HepG2 (cell line): ENCODE results near the gene SRCIN1. TPM values are rescaled to one million over a fixed set of nuclear protein-coding genes. Genes with fewer than 3 reads are reported as not detected.

Experiments
- ATAC-seq: fragments of 200-7000 bp; cut with Tn5 transposase; 3 replicates; pipeline ENCODE4 v1.9.1; 2020; ENCODE audit warnings: mild to moderate bottlenecking, moderate library complexity
- BruUV-seq: library from RNA; stranded (reverse); fragments of 400-500 nt; replicated peaks from 2 replicates; lab custom pipeline; 2021; lab: Mats Ljungman, UMichigan
- CTCF ChIA-PET: fragments of 300-600 bp; formaldehyde crosslinking; extraction: SDS; loops from one replicate; lab custom pipeline; 2021; ENCODE audit warnings: low total read pairs, inconsistent platforms, low intra/inter-chr PET ratio; lab: Yijun Ruan, JAX
- POLR2A ChIA-PET: fragments of 350-600 bp; sonication (Branson Sonifier 250); formaldehyde crosslinking; loops from one replicate; lab custom pipeline; 2020; ENCODE audit warnings: antibody characterized with exemption, inconsistent platforms; lab: Yijun Ruan, JAX
- DNase-seq: peaks from one replicate; pipeline ENCODE4 v3.0.0-alpha.2; 2015; ENCODE audit warnings: low spot score
- FAIRE-seq: peaks from 3 replicates; lab custom pipeline; 2011; peaks lifted over from hg19 to GRCh38; lab: Jason Lieb, UNC
- H2AFZ ChIP-seq: one replicate; pipeline ENCODE4 v1.6.1; 2011; ENCODE audit warnings: low read length, inconsistent platforms
- H3K27ac ChIP-seq: fragments of 300-600 bp; 3 replicates; pipeline ENCODE4 v1.8.0; 2011; ENCODE audit warnings: mixed run types, mild to moderate bottlenecking, mixed read lengths, low read length, inconsistent platforms; ENCODE audit not compliant: insufficient read depth; ENCODE audit errors: extremely low read length
- H3K27me3 ChIP-seq, 2 experiments: fragments of 200-600 bp in 1 of 2; 2 replicates in 1 of 2; 3 replicates in 1 of 2; pipeline versions ENCODE4 v1.6.0 to v1.8.0; 2011; ENCODE audit warnings: low read length in 2 of 2, mild to moderate bottlenecking in 2 of 2, moderate library complexity in 2 of 2, inconsistent platforms in 1 of 2; ENCODE audit not compliant: insufficient read depth in 2 of 2, control insufficient read depth in 1 of 2
- H3K36me3 ChIP-seq, 2 experiments: fragments of 200-600 bp in 1 of 2; replicated peaks in 1 of 2; 2 replicates in 1 of 2; 3 replicates in 1 of 2; pipeline versions ENCODE4 v1.5.1 to v1.8.0; 2011; ENCODE audit warnings: low read length in 2 of 2, inconsistent platforms in 1 of 2; ENCODE audit not compliant: insufficient read depth in 2 of 2, control insufficient read depth in 1 of 2
- H3K4me1 ChIP-seq: 2 replicates; pipeline ENCODE4 v1.5.1; 2012; ENCODE audit warnings: low read length, inconsistent platforms; ENCODE audit not compliant: insufficient read depth
- H3K4me2 ChIP-seq: 2 replicates; pipeline ENCODE4 v1.6.0; 2011; ENCODE audit warnings: low read depth, low read length, inconsistent platforms
- H3K4me3 ChIP-seq, 3 experiments: fragments of 200-600 bp in 1 of 3; sonication (generic), shearing (Covaris generic) in 1 of 3; replicated peaks in 1 of 3; 2 replicates each; pipeline ENCODE4 v1.5.1; 2011 to 2016; ENCODE audit warnings: low read length in 3 of 3, inconsistent platforms in 2 of 3, low read depth in 2 of 3, mild to moderate bottlenecking in 2 of 3, control low read depth in 1 of 3, mixed read lengths in 1 of 3; ENCODE audit not compliant: insufficient read depth in 1 of 3
- H3K79me2 ChIP-seq: one replicate; pipeline ENCODE4 v1.6.1; 2011; ENCODE audit warnings: low read length, inconsistent platforms; ENCODE audit not compliant: insufficient read depth
- H3K9ac ChIP-seq: 2 replicates; pipeline ENCODE4 v1.6.0; 2011; ENCODE audit warnings: mild to moderate bottlenecking, low read depth, low read length, inconsistent platforms; ENCODE audit not compliant: insufficient read depth
- H3K9me3 ChIP-seq: 2 replicates; pipeline ENCODE4 v1.5.1; 2012; ENCODE audit warnings: mild to moderate bottlenecking, low read length
- H4K20me1 ChIP-seq: 2 replicates; pipeline ENCODE4 v1.6.0; 2011; ENCODE audit warnings: inconsistent platforms, mild to moderate bottlenecking, low read length, moderate library complexity; ENCODE audit not compliant: insufficient read depth
- EZH2 ChIP-seq: conservative IDR thresholded peaks from 2 replicates; pipeline ENCODE4 v1.6.1; 2012; ENCODE audit warnings: mild to moderate bottlenecking, low read depth, low read length, moderate library complexity
- MYC ChIP-seq: sonication (generic); formaldehyde crosslinking; IDR thresholded peaks from 2 replicates; pipeline ENCODE4 v1.9.0; 2021; ENCODE audit warnings: missing genetic modification reagents, borderline replicate concordance
- PRDM10 ChIP-seq: sonication (generic); formaldehyde crosslinking; IDR thresholded peaks from 2 replicates; pipeline ENCODE4 v1.4.0; 2020; ENCODE audit warnings: low read depth, missing genetic modification reagents
- ZNF609 ChIP-seq: sonication (generic); formaldehyde crosslinking; IDR thresholded peaks from 2 replicates; pipeline ENCODE4 v1.4.0; 2020; ENCODE audit warnings: mild to moderate bottlenecking, missing genetic modification reagents, borderline replicate concordance
- ZNF687 ChIP-seq: sonication (generic); formaldehyde crosslinking; IDR thresholded peaks from 2 replicates; pipeline ENCODE4 v1.5.1; 2020; ENCODE audit warnings: mild to moderate bottlenecking, missing genetic modification reagents, moderate library complexity
- whole genome bisulfite sequencing: methylation state at CpG from one replicate; pipeline ENCODE4 v1.1.6; 2017; ENCODE audit warnings: low lambda C conversion rate; 5-methylcytosine and 5-hydroxymethylcytosine counted together
- in situ Hi-C: cut with HindIII; loops from 2 replicates; pipeline ENCODE4 v1.10.0; 2017; ENCODE audit warnings: low pct_unique_long_range_greater_than_20kb; ENCODE audit not compliant: extremely low pct_ligation_motif_present
- intact Hi-C: fragments of 100-400 bp; cut with micrococcal nuclease; formaldehyde crosslinking; loops from one replicate; pipeline ENCODE4 v1.10.0; 2022; ENCODE audit not compliant: unreplicated experiment
- polyA plus RNA-seq, 8 experiments: library from polyadenylated mRNA; depleted of rRNA in 3 of 8; stranded (reverse) in 7 of 8; unstranded in 1 of 8; fragments of >200 nt; fragmentation: Illumina TruSeq in 4 of 8; extraction: Trizol in 4 of 8; gene quantifications; 2 replicates each; pipeline versions ENCODE4 v1.2.1 to v1.2.3, GENCODE V29; 2011 to 2016; ENCODE audit warnings: low read depth in 4 of 8, missing spikeins in 1 of 8, mixed read lengths in 1 of 8; ENCODE audit not compliant: insufficient read depth in 1 of 8
- total RNA-seq, 5 experiments: library from RNA; depleted of rRNA; stranded (reverse); fragments of >200 nt; fragmentation: Illumina TruSeq; extraction: Trizol; gene quantifications; 2 replicates each; pipeline ENCODE4 v1.2.3, GENCODE V29; 2016; ENCODE audit warnings: low read depth in 1 of 5

Gene SRCIN1
- total and polyA plus RNA-seq, 2 of the 13 experiments (the other 11 are each of a cell fraction or from before 2014, with no cell fraction given): 1.2 to 9.6 TPM

- no peak overlapping the region for H2AFZ ChIP-seq
- no peak overlapping the region for H3K4me2 ChIP-seq
- peaks cover 20% of the 10 kb centered on the region; the same call in 1 of the 2 replicates for H4K20me1 ChIP-seq
- FAIRE-seq (no peak), ATAC-seq (no peak), DNase-seq (no peak)
- intact Hi-C loops: no loop called here
- H3K9ac ChIP-seq: no peak overlapping the region
- peaks cover 7% of the 10 kb centered on the region for H3K4me1 ChIP-seq
- H3K79me2 ChIP-seq: no peaks in the 10 kb centered on the region
- no peak overlapping the region for H3K27ac ChIP-seq
- no TSS peak for BruUV-seq
- H3K36me3 ChIP-seq: no peaks in the 10 kb centered on the region
- in situ Hi-C loops: no loop called here
- TF ChIP-seq EZH2 (0 out of 2 replicates have a peak, but pooled peaks have one; percentile 46), PRDM10 (CRISPR knock-in tag) (no peak), ZNF609 (CRISPR knock-in tag) (no peak), ZNF687 (CRISPR knock-in tag) (0 out of 2 replicates have a peak, but pooled peaks have one; percentile 13), MYC (CRISPR knock-in tag) (0 out of 2 replicates have a peak, but pooled peaks have one; percentile 22)
- POLR2A ChIA-PET: no interaction called here
- H3K9me3 ChIP-seq: no peaks in the 10 kb centered on the region
- CTCF ChIA-PET: no interaction called here
- no peak overlapping the region for H3K4me3 ChIP-seq
- WGBS: 45% methylated on average over 17 of the region's 21 CpGs
- peaks cover 13 to 63% of the 10 kb centered on the region in 2 experiments; a peak in 4 of 5 replicates for H3K27me3 ChIP-seq
Observed at GRCh38 chr17:38569701-38570512, 35.8 kb downstream of the SRCIN1 start.
